ENCODE measurements around the gene GPBP1. TPM values are rescaled to one million over a fixed set of nuclear protein-coding genes. Genes with fewer than 3 reads are reported as not detected.

GPBP1 gene
- total RNA-seq, 4 donors from 2014 or later: 63.2 to 92.1 (median 72.7) TPM

- no peak for TF ChIP-seq CTCF (IDR thresholded peaks at IDR 0.05; ENCODE audit: low read depth)
Measured at GRCh38 chr5:57221049-57221568, 47.2 kb downstream of the GPBP1 start.

- TF ChIP-seq CTCF (IDR thresholded peaks at IDR 0.05; ENCODE audit: low read depth): no peak
Measured at GRCh38 chr5:57225553-57225952, 51.7 kb downstream of the GPBP1 start.

- TF ChIP-seq CTCF (IDR thresholded peaks at IDR 0.05; ENCODE audit: low read depth): no peak
Measured at GRCh38 chr5:57229313-57229712, 55.5 kb downstream of the GPBP1 start.

GRCh38 chr5:57231607-57232006, 57.7 kb downstream of the GPBP1 start:
- TF ChIP-seq CTCF (IDR thresholded peaks at IDR 0.05; ENCODE audit: low read depth): no peak

GRCh38 chr5:57232293-57233033, 58.6 kb downstream of the GPBP1 start:
- no peak for TF ChIP-seq CTCF (IDR thresholded peaks at IDR 0.05; ENCODE audit: low read depth)

GRCh38 chr5:57243286-57244137, 69.7 kb downstream of the GPBP1 start:
- no peak for TF ChIP-seq CTCF (IDR thresholded peaks at IDR 0.05; ENCODE audit: low read depth)

- TF ChIP-seq CTCF (IDR thresholded peaks at IDR 0.05; ENCODE audit: low read depth): no peak
Measured at GRCh38 chr5:57244331-57244730, 70.5 kb downstream of the GPBP1 start.
